IMR-90 (cell line): Measurements from ENCODE around the gene KCNQ1. TPM values are rescaled to one million over a fixed set of nuclear protein-coding genes. Genes with fewer than 3 reads are reported as not detected.

Experiments
- ATAC-seq: fragments of 200-7000 bp; cut with Tn5 transposase; 2 replicates; pipeline ENCODE4 v1.9.1; 2020; ENCODE audit warnings: low read depth, mild to moderate bottlenecking, moderate library complexity
- BruUV-seq: library from RNA; stranded (reverse); fragments of 400-500 nt; replicated peaks from 2 replicates; lab custom pipeline; 2021; lab: Mats Ljungman, UMichigan
- CTCF ChIA-PET: fragments of 300-600 bp; formaldehyde crosslinking; extraction: SDS; loops from one replicate; lab custom pipeline; 2021; ENCODE audit warnings: antibody characterized with exemption; lab: Yijun Ruan, JAX
- POLR2A ChIA-PET: fragments of 300-600 bp; sonication (Branson Sonifier 250); formaldehyde crosslinking; loops from one replicate; lab custom pipeline; 2022; ENCODE audit warnings: antibody characterized with exemption; ENCODE audit not compliant: unreplicated experiment; lab: Charles Lee
- DNase-seq: peaks from one replicate; pipeline ENCODE4 v3.0.0; 2013
- H2AFZ ChIP-seq: replicated peaks from 2 replicates; pipeline ENCODE3; 2013; ENCODE audit warnings: low read length, mild to moderate bottlenecking; ENCODE audit not compliant: poor library complexity
- H2AK5ac ChIP-seq: 2 replicates; pipeline ENCODE4 v1.6.1; 2013; ENCODE audit warnings: low read depth, low read length, inconsistent platforms
- H2AK9ac ChIP-seq: replicated peaks from 2 replicates; pipeline ENCODE3; 2013; ENCODE audit warnings: mild to moderate bottlenecking, low read depth, low read length, moderate library complexity; ENCODE audit not compliant: poor library complexity
- H2BK120ac ChIP-seq: 2 replicates; pipeline ENCODE4 v1.6.1; 2013; ENCODE audit warnings: low read depth, low read length, inconsistent platforms
- H2BK15ac ChIP-seq: 3 replicates; pipeline ENCODE4 v1.6.1; 2013; ENCODE audit warnings: low read depth, low read length, inconsistent platforms
- H2BK20ac ChIP-seq: 2 replicates; pipeline ENCODE4 v1.6.1; 2013; ENCODE audit warnings: low read depth, mild to moderate bottlenecking, inconsistent platforms, low read length, moderate library complexity
- H2BK5ac ChIP-seq: 2 replicates; pipeline ENCODE4 v1.6.1; 2013; ENCODE audit warnings: mild to moderate bottlenecking, low read depth, low read length, inconsistent platforms; ENCODE audit not compliant: poor library complexity, severe bottlenecking
- H3K14ac ChIP-seq: replicated peaks from 2 replicates; pipeline ENCODE4 v1.6.1; 2013; ENCODE audit warnings: low read depth, low read length, inconsistent platforms
- H3K18ac ChIP-seq: 2 replicates; pipeline ENCODE4 v1.6.1; 2013; ENCODE audit warnings: low read depth, low read length, control low read depth
- H3K23ac ChIP-seq: 2 replicates; pipeline ENCODE4 v1.6.1; 2013; ENCODE audit warnings: low read depth, low read length, inconsistent platforms
- H3K27ac ChIP-seq: 2 replicates; pipeline ENCODE4 v1.5.1; 2013; ENCODE audit warnings: mild to moderate bottlenecking, control low read depth, low read length; ENCODE audit not compliant: insufficient read depth
- H3K27me3 ChIP-seq: 2 replicates; pipeline ENCODE4 v1.6.1; 2013; ENCODE audit warnings: low read length; ENCODE audit not compliant: control insufficient read depth, insufficient read depth
- H3K36me3 ChIP-seq: 2 replicates; pipeline ENCODE4 v1.6.1; 2013; ENCODE audit warnings: low read length, mixed read lengths; ENCODE audit not compliant: control insufficient read depth, insufficient read depth
- H3K4ac ChIP-seq: 2 replicates; pipeline ENCODE4 v1.6.1; 2013; ENCODE audit warnings: low read depth, low read length, inconsistent platforms
- H3K4me1 ChIP-seq: 2 replicates; pipeline ENCODE4 v1.6.1; 2013; ENCODE audit warnings: low read length, mixed read lengths; ENCODE audit not compliant: control insufficient read depth, insufficient read depth
- H3K4me2 ChIP-seq: 2 replicates; pipeline ENCODE4 v1.6.1; 2013; ENCODE audit warnings: low read depth, mild to moderate bottlenecking, control low read depth, low read length, moderate library complexity
- H3K4me3 ChIP-seq: 2 replicates; pipeline ENCODE4 v1.5.1; 2013; ENCODE audit warnings: low read depth, mild to moderate bottlenecking, control low read depth, low read length, moderate library complexity; ENCODE audit not compliant: insufficient read depth
- H3K56ac ChIP-seq: 2 replicates; pipeline ENCODE4 v1.6.1; 2013; ENCODE audit warnings: low read length, inconsistent platforms; ENCODE audit not compliant: insufficient read depth; ENCODE audit errors: extremely low read depth
- H3K79me1 ChIP-seq, 2 experiments: 2 replicates each; pipeline ENCODE4 v1.6.1; 2013; ENCODE audit warnings: low read length in 2 of 2, inconsistent platforms in 1 of 2, low read depth in 1 of 2
- H3K9ac ChIP-seq: 2 replicates; pipeline ENCODE4 v1.6.1; 2013; ENCODE audit warnings: low read depth, low read length, control low read depth
- H3K9me1 ChIP-seq: 2 replicates; pipeline ENCODE4 v1.6.1; 2013; ENCODE audit warnings: low read length, inconsistent platforms; ENCODE audit not compliant: insufficient read depth
- H3K9me3 ChIP-seq: 2 replicates; pipeline ENCODE4 v1.6.1; 2013; ENCODE audit warnings: low read length; ENCODE audit not compliant: control insufficient read depth, insufficient read depth
- H4K20me1 ChIP-seq: 2 replicates; pipeline ENCODE4 v1.6.1; 2013; ENCODE audit warnings: low read length, inconsistent platforms; ENCODE audit not compliant: insufficient read depth
- H4K5ac ChIP-seq: 2 replicates; pipeline ENCODE4 v1.6.1; 2013; ENCODE audit warnings: mild to moderate bottlenecking, low read depth, low read length, control low read depth
- H4K8ac ChIP-seq, 2 experiments: 2 replicates each; pipeline ENCODE4 v1.6.1; 2013; ENCODE audit warnings: low read depth in 2 of 2, low read length in 2 of 2, control low read depth in 1 of 2, inconsistent platforms in 1 of 2
- H4K91ac ChIP-seq: 2 replicates; pipeline ENCODE4 v1.6.1; 2013; ENCODE audit warnings: low read depth, low read length, inconsistent platforms; ENCODE audit not compliant: insufficient read depth
- BHLHE40 ChIP-seq: fragments of 150-350 bp; IDR thresholded peaks from 2 replicates; pipeline ENCODE4 v1.6.1; 2016; ENCODE audit warnings: mild to moderate bottlenecking, low read depth, low read length
- CHD1 ChIP-seq: IDR thresholded peaks from 2 replicates; pipeline ENCODE4 v1.6.1; 2012; ENCODE audit warnings: low read depth, low read length, improper control_type of control experiment
- FOS ChIP-seq: fragments of 150-350 bp; IDR thresholded peaks from 2 replicates; pipeline ENCODE4 v1.6.1; 2016; ENCODE audit warnings: low read depth, low read length
- MXI1 ChIP-seq: IDR thresholded peaks from 2 replicates; pipeline ENCODE4 v1.6.1; 2012; ENCODE audit warnings: low read depth, mild to moderate bottlenecking, low read length, moderate library complexity, borderline replicate concordance
- RAD21 ChIP-seq: IDR thresholded peaks from 2 replicates; pipeline ENCODE4 v1.6.1; 2012; ENCODE audit warnings: low read length, improper control_type of control experiment
- SMC3 ChIP-seq: fragments of 150-350 bp; IDR thresholded peaks from 2 replicates; pipeline ENCODE4 v1.6.1; 2016; ENCODE audit warnings: low read depth, mild to moderate bottlenecking, antibody characterized with exemption, low read length, moderate library complexity
- WGBS, 2 experiments: methylation state at CpG; one replicate each; pipeline versions ENCODE4 v1.1.5 to v1.1.7; 2013; ENCODE audit warnings: missing lambda C conversion rate in 2 of 2; ENCODE audit not compliant: insufficient read length in 1 of 2; ENCODE audit errors: extremely low coverage in 2 of 2; 5-methylcytosine and 5-hydroxymethylcytosine counted together
- dilution Hi-C: fragments of 300-500 bp; cut with HindIII; formaldehyde crosslinking; loops from one replicate; pipeline ENCODE4 v1.14.3; 2018; ENCODE audit warnings: low sequenced_read_pairs; ENCODE audit not compliant: unreplicated experiment
- in situ Hi-C: fragments of 300-500 bp; cut with MboI; formaldehyde crosslinking; loops from 3 replicates; pipeline ENCODE4 v1.14.3; 2019; ENCODE audit warnings: low sequenced_read_pairs, inconsistent platforms, mixed read lengths
- intact Hi-C: fragments of 100-400 bp; cut with micrococcal nuclease; formaldehyde crosslinking; loops from 2 replicates; pipeline ENCODE4 v1.10.0; 2022
- polyA plus RNA-seq, 3 experiments: library from polyadenylated mRNA; depleted of rRNA; stranded (reverse); fragments of >200 nt; gene quantifications; 2 replicates each; pipeline ENCODE4 v1.2.3, GENCODE V29; 2012; ENCODE audit warnings: low replicate concordance in 1 of 3
- total RNA-seq: library from RNA; depleted of rRNA; stranded (reverse); fragments of >200 nt; gene quantifications from 2 replicates; pipeline ENCODE4 v1.2.3, GENCODE V29; 2012

The KCNQ1 gene
- total and polyA plus RNA-seq, 2 of the 4 experiments (the other 2 are of a cell fraction) = 0.07 TPM; not detected in 1

DNA sequence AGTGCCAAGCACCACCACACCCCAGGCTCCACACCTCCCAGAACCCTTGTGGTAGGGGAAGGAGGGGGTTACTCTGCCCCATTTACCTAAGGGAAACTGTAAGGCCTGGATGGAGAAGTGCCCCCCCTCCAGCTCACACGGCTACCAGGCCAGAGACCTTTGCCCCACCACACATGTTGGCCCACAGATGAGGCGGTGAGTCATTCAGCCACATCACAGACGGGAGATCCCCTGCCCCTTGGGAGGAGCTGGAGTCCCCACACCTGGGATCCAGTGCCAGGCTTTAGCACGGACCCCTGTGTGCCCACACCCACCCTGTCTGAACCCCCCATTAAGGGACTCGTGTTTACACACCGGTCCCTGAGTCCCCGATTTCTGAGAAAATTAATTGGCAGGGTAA, 415.8 kb downstream of the KCNQ1 start:
- Histone ChIP-seq H3K18ac (no peak overlapping the region), H3K14ac (no peak overlapping the region), H3K56ac (no peak overlapping the region), H4K20me1 (no peaks in the 10 kb centered on the region), H3K27ac (no peak overlapping the region), H3K4me1 (peaks cover 2% of the 10 kb centered on the region; the same call in 1 of the 2 replicates), H2AFZ (peak overlapping the region; percentile 56), H3K36me3 (no peaks in the 10 kb centered on the region), H3K4me2 (no peak overlapping the region), H2AK5ac (no peak overlapping the region), H3K4ac (no peak overlapping the region), H4K8ac (no peak overlapping the region), H2BK15ac (no peak overlapping the region), H2AK9ac (no peak overlapping the region), H2BK5ac (no peak overlapping the region), H3K9ac (no peak overlapping the region), H3K9me1 (no peaks in the 10 kb centered on the region), H3K9me3 (no peaks in the 10 kb centered on the region), H3K4me3 (no peak overlapping the region), H2BK120ac (no peak overlapping the region), H4K5ac (no peak overlapping the region), H3K23ac (no peak overlapping the region), H4K91ac (no peak overlapping the region), H3K27me3 (peaks cover 70% of the 10 kb centered on the region), H3K79me1 (no peaks in the 10 kb centered on the region), H2BK20ac (no peak overlapping the region)
- dilution Hi-C loops (no loop called here), intact Hi-C loops (no loop called here), in situ Hi-C loops (no loop called here)
- ChIA-PET POLR2A (no interaction called here), CTCF (no interaction called here)
- DNase-seq = peak; percentile 51
- BruUV-seq = no TSS peak
- ATAC-seq = no peak
- TF ChIP-seq RAD21 = no peak
- TF ChIP-seq FOS = peak; percentile 41; the same call in 1 of the 2 replicates
- TF ChIP-seq CHD1 = no peak
- TF ChIP-seq BHLHE40 = 0 out of 2 replicates have a peak, but pooled peaks have one; percentile 9
- no peak for TF ChIP-seq SMC3
- no peak for TF ChIP-seq MXI1
- WGBS, 2 experiments = no CpG with 5 or more reads among the region's 7 CpGs
